ENCODE measurements around the gene FAM117A. TPM values are rescaled to one million over a fixed set of nuclear protein-coding genes. Genes with fewer than 3 reads are reported as not detected.

FAM117A gene
- polyA plus RNA-seq, 3 donors, result 17.1 to 19.2 (median 19.1) TPM

GRCh38 chr17:49664706-49665211 lies 99.2 kb downstream of the FAM117A start:
- DNase-seq (ENCODE audit: extremely low read depth in 1 of 11, low read depth in 9 of 11, low spot score in 4 of 11), result no peak

Other genes with a start within 250 kb of the FAM117A start
- 1 to 10 TPM in 2 of 3 donors, under 1 TPM in 1; 0.90 to 1.2 (median 1.0) TPM for gene NXPH3, start 188.3 kb downstream of the FAM117A start, polyA plus RNA-seq (ENCODE audit: insufficient read length in 3 of 3)
- gene SPOP, start 86.0 kb downstream of the FAM117A start, polyA plus RNA-seq (ENCODE audit: insufficient read length in 3 of 3), result 10 to 100 TPM; 63.3 to 65.8 (median 64.1) TPM
- 10 to 100 TPM; 73.1 to 82.1 (median 75.8) TPM for gene SLC35B1, start 56.2 kb downstream of the FAM117A start, polyA plus RNA-seq (ENCODE audit: insufficient read length in 3 of 3)
- gene KAT7, start 24.6 kb upstream of the FAM117A start, polyA plus RNA-seq (ENCODE audit: insufficient read length in 3 of 3), result 10 to 100 TPM; 49.1 to 54.9 (median 52.1) TPM
- under 1 TPM in 2 of 3 donors, not detected in 1; 0.37 to 0.82 TPM for gene TAC4, start 83.9 kb upstream of the FAM117A start, polyA plus RNA-seq (ENCODE audit: insufficient read length in 3 of 3)
- under 1 TPM; 0.76 to 0.89 (median 0.85) TPM for gene DLX4, start 205.1 kb upstream of the FAM117A start, polyA plus RNA-seq (ENCODE audit: insufficient read length in 3 of 3)
- gene DLX3, start 231.1 kb upstream of the FAM117A start, polyA plus RNA-seq (ENCODE audit: insufficient read length in 3 of 3), result 1 to 10 TPM in 2 of 3 donors, under 1 TPM in 1; 0.92 to 1.5 (median 1.1) TPM